Pons (tissue), 1 donor: Measurements from ENCODE around the gene SLC8A2.

Source experiments
- DNase-seq: peaks from one replicate; pipeline ENCODE4 v3.0.0-alpha.2; 2016; ENCODE audit warnings: low spot score

Gene SLC8A2

DNA sequence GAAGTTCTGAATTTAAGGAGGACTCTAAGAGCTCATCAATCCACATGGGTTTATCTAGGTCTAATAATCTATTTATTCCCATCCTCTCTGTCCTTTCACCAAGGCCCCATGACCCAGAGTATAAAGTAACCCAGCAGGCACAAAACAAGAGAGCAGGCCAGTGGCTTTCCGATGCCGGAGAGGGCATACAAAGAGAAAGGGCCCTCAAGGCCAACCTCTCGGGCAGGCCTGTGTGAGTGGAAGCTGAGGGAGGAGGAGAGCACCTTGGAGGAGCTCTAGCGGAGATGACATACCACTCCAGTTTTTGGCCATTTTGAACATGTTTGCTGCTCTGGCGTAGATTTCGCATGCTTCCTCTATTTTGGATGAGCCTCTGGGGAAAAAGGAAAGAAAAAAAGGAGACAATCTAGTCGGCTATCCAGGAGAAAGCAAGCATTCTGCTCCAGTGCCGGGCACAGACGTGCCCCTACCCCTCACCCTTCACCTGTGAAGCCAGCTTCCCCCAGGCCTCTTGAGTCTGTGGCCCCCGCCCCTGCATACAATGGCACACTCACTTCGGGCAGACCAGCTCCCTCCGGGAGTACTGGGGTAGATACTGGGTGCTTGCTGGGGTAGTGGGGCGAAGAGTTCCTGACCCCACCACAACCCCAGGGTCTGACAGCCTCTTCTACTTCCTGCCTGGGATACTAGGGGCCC, 31.6 kb upstream of the SLC8A2 start:
- no peak for DNase-seq

DNA sequence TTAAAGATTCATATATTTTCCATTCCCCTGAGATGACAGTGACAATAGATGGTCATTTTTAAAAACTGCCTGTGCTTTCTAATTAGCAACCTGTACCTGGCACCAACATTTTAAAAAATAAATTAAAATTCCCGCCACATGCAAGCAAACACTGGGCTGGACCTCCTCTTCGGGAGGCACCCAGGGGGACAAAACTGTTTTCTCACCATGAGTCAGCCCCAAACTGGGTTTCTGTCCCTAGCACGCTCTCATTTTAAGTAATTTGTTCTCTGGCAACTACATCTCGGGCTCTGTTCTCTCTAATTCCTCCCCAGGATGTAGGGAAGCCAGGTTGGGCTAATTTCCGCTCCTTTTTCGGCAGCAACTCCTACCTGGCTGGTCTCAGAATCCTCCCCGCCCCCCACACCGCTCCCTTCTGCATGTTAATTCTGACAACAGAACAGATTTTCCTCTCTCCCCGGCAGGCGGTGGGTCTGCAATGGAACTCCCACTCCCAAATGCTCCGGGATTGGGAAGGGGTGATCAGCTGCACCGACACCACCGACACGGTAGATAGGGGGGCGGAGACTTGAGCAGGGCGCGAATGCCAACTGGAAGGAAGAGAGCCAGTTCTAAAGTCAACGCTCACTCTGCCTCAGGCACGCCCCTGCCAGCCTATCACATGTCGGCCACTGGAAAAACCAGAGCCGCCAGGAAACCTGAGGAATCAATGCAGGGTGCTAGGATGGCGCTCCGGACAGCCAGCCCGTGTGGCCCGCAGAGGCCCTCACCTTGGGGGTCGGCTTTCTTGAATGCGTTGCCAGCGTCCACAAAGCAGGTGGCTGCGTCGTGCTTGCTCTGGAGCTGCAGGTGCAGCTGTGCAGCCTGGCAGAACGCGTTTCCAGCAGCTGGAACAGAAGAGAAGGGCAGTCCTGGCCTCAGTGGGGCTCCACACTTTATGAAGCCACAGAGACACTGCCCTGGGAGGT, 28.5 kb upstream of the SLC8A2 start:
- no peak for DNase-seq

DNA sequence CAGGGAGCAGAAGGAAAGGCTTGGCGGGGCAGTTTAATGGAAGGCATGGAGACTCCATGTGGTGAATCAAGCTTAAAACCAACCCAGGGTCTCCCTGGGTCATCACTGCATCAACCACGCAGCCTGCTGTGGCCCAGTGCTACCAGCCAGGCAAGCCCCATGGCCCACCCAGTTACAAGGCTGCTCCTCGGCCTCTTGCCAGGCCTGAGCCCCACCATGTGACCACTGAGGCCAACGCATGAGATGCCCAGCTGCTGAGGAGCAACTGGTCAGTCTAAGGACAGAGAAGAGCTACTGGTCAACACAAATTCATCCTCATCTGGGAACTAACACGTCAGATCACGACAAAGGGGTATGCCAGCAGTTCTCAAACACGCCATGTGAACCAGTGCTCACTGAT, 27.7 kb upstream of the SLC8A2 start:
- no peak for DNase-seq

DNA sequence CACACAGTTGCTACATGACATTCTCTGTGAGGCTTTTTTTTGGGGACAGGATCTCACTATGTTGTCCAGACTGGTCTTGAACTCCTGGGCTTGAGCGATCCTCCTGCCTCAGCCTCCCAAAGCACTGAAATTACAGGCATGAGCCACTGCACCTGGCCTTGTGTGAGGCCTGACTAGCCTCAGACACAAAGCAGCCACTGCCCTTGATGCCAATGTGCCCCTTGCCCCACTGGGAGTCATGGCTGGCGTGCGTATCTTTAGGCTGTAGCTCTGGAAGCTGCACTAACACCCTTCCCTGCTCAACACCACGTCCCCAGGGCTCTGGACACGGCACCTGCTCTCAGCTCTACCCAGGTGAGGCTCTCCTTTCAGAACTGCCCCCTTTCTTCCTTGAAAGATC, 26.9 kb upstream of the SLC8A2 start:
- no peak for DNase-seq

DNA sequence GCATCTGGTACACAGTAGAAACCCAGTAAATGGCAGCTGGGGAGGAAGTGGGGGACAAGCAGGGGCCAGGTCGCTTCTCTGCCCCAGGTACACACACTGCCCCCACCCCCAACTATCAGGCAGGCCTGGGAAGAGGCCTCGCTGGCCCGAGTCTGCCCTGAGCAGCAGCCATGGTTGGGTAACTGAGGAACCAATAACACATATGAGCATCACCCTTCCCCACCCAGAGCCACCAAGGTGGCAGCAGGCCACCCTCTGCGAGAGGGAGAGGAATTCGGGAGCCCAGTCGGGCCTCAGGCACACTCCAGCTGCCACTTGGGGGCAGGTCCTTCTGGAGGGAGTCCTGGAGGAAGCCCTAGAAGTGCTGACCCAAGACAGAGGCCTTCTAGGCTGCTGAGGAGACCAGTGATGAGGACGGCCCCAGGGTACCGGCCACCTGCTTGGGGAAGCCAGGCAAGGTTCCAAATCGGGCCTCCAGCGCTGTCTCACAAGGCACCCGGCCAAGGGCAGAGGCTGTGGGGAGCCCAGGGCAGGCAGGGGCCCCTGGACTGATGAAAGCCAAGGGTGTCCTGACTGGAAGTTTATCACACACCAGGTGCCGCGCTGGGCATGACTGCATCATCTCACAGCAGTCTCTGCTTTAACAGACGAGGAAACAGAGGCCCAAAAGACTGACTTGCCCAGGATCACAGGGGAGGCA, 26.3 kb upstream of the SLC8A2 start:
- no peak for DNase-seq

DNA sequence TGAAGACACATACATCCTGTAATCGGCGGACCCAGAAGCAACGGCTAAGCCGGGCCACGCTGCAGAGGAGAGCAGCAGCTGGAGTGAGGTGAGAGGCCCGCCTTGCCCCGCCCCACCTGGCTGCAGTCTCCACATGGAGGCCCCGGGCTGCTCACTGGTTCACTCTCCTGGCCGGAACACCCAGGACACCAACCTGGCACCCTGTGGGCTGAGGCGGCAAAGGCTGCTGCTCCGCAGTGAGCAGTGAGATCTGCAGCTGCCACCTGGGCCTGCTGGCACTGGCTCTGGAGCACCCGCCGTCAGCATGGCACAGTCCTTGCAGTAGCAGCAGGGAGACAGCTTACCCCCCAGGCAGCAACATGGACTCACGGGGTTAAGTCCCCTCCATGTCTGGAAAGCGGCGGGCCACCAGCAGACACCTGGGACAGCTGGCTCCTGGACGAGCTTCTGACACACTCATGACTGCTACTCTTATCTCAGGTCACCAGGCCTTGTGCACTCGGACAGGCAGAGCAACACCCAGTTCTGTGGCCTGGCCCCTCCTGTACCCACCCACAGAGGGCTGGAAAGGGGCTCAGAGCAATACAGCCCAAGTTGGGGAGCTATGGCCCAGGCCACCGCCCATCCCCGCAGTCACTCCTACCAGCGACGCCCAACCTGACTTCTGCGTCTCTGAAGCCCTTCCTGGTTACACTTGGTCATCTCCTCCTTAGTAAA, 25.5 kb upstream of the SLC8A2 start:
- DNase-seq: no peak

DNA sequence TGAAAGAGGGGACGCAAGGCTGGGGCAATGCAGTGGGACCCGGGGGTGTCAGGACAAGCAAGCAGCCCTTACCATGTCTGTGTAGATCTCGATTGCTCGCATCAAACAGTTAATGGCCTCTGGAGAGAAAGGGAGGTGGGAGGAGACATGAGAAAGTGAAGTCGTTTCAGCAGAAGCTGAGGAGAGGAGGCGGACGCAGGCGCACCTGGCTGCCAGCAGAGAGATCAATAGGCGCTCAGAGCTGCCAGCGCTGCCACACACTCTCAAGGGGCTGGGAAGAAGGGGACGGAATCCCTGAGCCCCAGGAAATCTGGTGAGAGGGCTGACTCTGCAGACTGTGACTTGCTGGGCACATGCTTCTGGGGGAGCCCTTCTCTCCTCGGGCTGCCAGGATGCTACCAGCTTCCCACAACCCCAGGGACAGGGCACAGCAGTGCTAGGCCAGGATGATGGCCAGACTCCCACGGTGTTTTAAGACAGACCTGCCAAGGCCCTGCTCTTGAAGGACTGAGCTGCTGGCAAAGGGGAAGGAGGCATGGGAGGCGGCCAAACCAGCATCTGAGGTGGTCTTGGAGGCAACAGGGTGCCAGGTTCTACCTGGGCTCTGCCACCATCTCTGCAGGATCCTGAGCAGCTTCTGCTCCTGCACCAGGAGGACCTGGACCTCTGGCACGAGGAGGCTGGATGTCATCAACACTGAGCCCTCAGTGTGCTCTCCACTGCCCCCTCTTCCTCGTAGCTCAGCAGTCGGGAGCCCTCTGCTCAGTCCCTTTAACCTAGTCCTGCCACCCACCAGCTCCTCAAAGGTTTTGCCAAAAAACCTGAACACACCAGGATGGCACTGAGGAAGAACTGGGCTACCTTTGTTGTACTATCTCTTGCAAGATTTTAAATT, 24.0 kb upstream of the SLC8A2 start:
- DNase-seq: no peak

DNA sequence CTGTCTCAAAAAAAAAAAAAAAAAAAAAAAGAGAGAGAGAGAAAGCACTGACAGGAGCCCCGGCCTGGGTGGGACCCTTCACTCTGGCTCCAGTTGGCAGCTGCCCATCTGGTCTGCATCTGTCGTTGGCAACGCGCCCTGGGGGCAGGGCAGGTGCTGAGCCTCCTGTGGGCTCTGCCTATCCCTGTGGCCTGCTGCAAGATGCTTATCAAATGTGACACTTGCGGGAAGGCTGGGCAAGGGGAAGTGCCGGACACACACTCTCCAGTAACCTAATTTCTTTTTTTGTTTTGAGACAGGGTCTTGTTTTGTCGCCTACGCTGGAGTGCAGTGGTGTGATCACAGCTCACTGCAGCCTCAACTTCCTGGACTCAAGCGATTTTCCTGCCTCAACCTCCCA, 23.0 kb upstream of the SLC8A2 start:
- no peak for DNase-seq

DNA sequence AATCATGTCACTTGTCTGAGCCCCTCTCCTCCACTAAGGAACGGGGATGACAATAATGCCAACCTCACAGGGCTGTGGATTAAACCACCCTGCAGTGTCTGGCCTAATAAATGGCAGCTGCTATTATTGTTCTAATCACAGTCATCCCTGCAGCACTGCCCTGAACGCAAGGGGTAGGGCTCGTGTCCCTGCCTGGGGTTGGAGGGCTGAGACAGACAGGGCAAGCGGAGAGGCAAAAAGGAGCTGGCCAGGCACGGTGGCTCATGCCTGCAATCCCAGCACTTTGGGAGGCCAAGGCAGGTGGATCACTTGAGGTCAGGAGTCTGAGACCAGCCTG, 22.5 kb upstream of the SLC8A2 start:
- no peak for DNase-seq

DNA sequence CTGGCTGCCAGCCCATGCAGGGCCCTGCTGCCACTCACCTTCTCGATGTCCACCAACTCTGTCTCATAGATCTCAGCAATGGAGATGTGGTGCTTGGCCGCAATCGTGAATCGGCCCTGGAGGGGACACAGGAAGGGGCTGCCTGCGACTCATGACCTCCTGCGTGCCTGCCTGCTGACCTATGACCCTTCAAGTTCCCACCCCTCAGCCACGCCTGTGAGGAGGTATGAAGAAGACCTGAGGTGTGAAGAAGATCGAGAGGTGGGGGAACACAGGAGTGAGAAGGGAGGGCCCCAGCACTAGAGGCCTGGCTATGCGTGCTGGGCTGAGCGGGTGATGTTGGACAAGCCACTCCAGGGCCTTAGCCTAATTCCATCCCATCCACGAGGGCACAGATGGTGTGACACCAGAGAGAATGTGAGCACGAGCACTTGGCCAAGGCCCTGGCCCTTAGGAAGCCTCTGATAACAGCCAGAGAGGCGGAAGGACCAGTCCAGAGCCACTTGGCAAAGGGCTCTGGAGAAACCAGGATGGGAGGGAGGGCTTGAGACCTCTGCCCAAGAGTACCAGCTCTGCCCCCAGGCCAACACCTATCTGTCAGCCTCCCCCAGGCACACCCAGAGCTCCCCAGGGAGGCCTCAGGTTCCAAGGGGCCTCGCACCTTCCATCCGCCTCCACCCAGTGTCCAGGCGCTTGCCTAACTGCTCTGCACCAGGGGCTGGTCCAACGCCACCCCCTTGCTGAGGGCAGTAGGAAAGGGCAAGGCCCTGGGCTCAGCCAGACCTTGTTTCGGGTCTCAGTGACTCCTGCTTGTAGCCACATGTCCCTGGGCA, 21.9 kb upstream of the SLC8A2 start:
- no peak for DNase-seq

DNA sequence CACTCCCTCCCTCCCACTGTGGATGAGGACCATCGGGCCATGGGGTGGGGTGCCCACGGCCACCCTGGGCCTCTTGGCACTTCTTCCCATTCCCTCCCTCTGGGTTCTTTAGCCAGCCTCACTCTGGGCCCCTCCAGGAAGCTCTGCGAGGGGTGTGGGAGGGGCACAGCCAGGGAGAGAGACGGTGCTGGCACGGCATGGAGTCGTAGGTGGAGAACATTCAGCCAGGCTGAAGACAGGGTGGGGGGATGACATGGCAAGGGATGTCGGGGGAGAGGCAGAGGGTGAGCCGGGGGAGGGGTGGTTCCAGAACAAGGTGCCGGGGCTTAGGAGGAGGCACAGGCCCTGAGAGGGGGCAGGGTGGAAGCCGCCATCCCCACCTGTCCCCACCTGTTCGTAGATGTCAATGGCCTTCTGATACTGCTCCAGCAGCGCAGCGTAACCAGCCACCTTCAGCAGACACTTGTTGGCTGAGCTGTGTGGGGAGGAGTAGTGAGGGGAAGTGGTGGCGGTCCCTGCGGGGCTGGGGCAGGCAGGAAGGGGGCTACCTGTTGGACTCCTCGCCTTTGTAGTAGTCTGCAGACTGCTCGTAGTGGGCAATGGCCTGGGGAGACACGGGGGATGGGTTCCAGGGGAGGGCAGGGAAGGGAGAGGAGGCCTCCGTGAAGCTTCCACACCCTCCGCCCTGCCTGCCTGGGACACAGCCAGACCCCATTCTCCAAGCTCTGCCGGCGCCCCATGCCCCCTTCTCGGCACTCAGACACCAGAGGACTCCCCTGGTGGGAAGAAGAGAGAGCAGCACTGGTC, 21.1 kb upstream of the SLC8A2 start:
- DNase-seq: no peak

DNA sequence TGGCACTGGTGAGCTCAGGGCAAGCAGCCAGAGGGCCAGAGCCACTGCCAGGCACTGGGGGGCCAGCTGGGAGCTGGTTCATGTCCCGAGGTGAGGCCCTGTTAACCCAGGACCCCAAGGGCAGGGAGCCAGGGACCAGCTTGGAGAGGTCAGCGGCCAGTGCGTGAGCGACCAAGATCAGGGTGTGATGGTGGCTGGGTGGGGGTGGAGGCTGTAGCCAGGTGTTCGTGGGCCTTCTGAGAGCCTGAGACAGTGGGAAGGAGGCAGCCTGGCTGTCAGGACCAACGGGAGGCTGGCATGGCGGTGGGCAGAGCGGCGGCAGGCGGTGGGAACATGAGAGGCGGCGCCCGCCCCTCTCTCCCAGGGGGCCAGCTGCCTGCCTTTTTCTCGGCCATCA, 20.4 kb upstream of the SLC8A2 start:
- DNase-seq: no peak

DNA sequence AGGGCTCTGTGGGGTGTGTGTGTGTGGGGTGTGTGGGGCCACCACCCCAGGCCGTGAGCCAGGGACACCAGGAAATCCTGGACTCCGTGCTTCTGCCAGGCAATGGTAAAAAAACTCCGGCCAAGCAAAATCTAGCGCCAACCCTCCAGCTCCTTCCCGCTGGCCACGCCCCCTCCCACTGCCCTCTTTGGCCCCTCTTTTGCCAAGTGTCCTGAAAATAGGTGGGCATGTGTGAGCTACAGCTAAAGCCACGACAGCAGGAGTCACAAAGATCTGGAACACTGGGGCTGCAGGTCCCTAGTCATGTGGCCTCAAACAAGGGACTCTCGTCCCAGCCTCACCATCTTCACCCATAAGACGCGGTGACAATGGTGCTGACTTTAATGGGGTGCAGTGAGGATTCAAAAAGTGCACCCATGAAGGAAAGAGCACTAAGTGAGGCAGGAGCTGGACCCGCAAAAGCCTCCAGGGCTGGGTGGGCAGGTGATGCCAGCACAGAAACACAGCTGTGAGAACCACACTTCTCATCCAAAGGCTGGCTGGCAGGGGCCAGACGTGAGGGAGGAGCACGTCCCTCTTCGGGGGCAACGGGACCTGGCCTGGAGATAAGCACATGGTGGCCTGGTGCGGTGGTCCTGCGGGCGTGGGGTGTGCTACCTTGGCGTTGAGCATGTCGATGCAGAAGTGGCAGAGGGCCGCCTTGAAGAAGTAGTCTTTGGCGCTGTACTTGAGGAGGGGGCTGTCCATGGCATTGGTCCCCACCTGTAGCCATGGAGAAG, 19.9 kb upstream of the SLC8A2 start:
- DNase-seq: no peak

DNA sequence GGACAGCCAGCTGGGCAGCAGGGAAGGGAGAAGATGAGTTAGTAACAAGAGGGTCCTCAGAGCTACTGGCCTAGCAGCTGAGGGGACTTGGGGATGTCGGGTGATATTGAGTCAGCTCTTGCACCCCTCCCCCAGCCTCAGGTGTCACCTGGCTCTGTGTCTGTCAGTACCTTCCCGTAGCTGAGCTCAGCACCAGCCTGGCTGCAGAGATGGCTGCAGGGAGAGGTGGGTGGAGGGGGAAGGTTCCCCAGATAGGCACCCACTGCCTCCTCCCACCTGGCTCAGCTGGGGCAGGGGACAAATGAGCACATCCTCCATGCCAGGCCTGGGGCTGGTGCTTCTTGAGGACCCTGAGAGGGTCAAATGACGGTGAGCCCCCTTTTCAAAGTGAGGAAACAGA, 19.2 kb upstream of the SLC8A2 start:
- DNase-seq: no peak

DNA sequence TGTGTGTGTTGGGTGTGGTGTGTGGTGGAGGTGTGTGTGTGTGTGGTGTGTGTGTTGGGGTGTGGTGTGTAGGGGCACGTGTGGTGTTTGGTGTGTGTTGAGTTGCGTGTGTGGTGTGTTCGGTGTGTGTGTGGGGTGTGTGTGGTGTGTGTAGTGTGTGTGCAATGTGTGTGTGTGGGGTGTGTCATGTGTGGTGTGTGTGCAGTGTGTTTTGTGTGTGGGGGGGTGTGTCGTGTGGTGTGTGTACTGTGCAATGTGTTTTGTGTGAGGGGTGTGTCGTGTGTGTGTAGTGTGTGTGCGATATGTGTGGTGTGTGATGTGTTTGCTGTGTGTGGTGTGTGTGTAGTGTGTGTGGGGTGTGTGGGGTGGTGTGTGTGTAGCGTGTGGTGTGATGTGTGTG, 18.3 kb upstream of the SLC8A2 start:
- no peak for DNase-seq

DNA sequence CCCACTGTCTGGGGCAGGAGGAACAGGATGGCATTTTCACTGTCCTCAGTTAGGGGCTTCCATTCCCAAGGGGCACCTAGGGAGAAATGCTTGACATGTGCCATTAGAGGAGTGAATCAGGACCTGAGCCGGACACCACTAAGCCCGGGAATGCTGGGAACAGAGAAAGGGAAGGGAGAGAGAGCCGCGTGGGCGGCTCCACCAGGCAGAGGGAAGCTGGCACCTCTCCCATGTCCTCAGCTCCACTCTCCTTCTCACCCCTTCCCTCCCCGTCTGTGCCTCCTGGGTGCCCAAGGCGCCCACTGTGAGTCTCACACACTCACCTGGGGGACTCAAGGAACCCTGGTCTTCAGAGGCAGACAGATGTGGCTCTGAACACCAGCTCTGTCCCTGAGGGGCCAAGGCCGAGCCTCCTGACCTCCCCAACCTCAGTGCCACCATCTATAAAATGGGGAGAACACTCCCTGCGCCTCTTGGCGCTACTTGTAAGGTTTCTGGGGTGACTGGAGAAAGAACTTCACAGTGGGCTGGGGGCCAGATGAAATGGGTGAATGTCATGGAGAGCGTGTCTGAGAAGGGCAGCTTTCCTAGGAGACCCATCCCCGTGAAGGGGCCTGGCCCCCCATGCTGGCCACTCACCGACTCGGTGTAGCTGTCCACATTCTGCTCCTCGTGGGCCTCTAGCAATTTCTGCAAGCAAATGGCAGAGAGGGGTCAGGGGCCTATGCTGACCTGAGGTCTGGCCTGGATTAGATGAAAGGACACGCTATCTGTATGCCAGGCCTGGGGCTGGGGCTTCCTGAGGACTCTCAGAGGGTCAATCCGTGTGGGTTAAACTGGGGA, 17.6 kb upstream of the SLC8A2 start:
- DNase-seq: no peak
